Mesangial cell (primary cell): ENCODE data around the gene NKX3-2. TPM values are rescaled to one million over a fixed set of nuclear protein-coding genes. Genes with fewer than 3 reads are reported as not detected.

Experiments
- total RNA-seq: library from RNA; depleted of rRNA; stranded (reverse); fragments of >200 nt; gene quantifications from 2 replicates; pipeline ENCODE4 v1.2.3, GENCODE V29; 2015

NKX3-2 gene
- not detected in 2 replicates for total RNA-seq

DNA sequence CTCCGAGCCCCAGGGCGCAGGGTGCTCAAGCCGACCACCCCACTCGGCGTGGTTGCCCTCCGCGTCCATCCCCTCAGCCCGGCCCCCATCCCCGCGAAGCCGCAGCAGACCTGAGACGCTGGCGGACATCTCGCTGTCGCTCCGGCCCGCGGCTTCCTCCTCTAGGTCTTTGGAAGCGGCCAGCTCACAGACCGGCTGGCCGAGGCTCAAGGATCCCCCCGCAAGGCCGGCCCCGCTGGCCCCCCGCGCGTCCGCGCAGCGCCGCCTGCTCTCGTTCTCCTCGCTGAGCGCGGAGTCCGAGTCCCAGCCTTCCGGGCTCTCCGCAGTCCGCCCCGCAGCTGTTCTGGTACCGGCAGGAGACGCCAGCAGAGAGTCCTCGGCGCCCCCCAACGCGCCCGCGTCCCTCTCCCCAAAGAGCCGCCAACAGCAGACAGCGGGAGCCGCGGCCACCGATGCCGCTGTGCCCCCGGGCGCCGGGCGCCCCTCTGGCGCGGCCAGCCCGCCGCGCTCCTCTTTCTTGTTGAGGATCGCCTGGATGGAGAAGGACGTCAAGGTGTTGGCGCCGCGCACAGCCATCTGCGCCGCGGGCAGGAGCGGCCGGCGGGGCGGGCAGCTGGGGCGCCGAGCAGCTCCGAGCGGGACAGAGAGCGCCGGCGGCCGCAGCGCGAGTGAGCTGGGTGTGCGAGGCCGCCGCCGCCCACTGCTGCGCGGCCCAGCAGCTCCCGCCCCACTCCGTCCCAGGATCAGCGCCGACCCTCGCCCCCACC is at the start of gene NKX3-2:
Gene NKX3-2, minus strand, starts transcription at position 670 of the 767 bp plus-strand sequence. Its CDS starts 94 bp downstream, at position 576.

Other genes with a start within 250 kb of the NKX3-2 start
- gene RAB28, start 60.2 kb downstream of the NKX3-2 start, total RNA-seq, result 7.0 and 11.2 TPM in 2 replicates
- 10.6 and 11.4 TPM in 2 replicates for gene BOD1L1, start 83.2 kb upstream of the NKX3-2 start, total RNA-seq